ENCODE data around the gene CHMP2A. TPM values are rescaled to one million over a fixed set of nuclear protein-coding genes. Genes with fewer than 3 reads are reported as not detected.

CHMP2A gene
- total and polyA plus RNA-seq, 2 of the 13 experiments (the other 11 are each of a cell fraction or from before 2014, with no cell fraction given): 49.7 to 55.0 TPM

DNA sequence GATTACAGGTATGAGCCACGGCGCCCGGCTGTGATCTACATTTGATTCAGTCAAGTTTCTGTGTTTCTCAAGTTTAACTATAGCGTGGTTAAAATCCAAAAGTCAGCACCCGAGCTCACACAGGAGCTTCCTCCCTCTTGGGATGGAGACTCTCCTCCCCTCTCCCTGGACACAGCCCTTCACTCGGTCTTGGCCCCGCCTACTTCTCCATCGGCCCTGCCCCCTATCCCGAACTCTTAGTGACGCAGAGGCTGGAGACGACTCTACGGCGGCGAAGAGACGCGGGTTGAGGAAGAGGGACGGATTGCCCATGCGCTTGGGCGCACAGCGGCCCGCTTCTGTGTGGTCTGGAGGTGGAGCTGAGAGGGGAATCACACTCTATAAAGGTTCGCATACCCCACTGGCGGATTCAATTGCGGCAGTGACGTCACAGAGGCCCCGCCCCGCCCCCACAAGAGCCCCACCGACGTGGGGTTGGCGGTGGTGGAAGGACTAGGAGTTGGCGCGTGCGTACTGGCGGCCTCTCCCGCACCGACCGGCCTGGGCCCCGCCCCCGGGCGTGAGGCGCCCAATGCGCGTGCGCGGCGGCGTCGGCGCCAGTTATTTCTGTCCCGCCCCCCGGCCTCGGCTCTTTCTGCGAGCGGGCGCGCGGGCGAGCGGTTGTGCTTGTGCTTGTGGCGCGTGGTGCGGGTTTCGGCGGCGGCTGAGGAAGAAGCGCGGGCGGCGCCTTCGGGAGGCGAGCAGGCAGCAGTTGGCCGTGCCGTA is 10.9 kb downstream of the CHMP2A start, which contains the start of gene TRIM28 (continued):
- TF ChIP-seq, protein P1, sequence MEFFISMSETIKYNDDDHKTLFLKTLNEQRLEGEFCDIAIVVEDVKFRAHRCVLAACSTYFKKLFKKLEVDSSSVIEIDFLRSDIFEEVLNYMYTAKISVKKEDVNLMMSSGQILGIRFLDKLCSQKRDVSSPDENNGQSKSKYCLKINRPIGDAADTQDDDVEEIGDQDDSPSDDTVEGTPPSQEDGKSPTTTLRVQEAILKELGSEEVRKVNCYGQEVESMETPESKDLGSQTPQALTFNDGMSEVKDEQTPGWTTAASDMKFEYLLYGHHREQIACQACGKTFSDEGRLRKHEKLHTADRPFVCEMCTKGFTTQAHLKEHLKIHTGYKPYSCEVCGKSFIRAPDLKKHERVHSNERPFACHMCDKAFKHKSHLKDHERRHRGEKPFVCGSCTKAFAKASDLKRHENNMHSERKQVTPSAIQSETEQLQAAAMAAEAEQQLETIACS (CRISPR knock-in tag; IDR thresholded peaks at IDR 0.05): peak; percentile 66; the same call in 1 of the 2 replicates
- peak; percentile 70; the same call in 1 of the 2 replicates for TF ChIP-seq GTF2F1 (IDR thresholded peaks at IDR 0.05; ENCODE audit: low read length)
- peak; percentile 36 for TF ChIP-seq RXRA (CRISPR knock-in tag; IDR thresholded peaks at IDR 0.05)
- TF ChIP-seq ARNT (IDR thresholded peaks at IDR 0.05): no peak
- peak; percentile 87 for TF ChIP-seq ZBTB21 (CRISPR knock-in tag; IDR thresholded peaks at IDR 0.05)
- no peak for TF ChIP-seq ZNF589 (CRISPR knock-in tag; conservative IDR thresholded peaks at IDR 0.05)
- no peak for TF ChIP-seq RBM22 (optimal IDR thresholded peaks at IDR 0.05; ENCODE audit: low read length)
- peak; percentile 64 for TF ChIP-seq NR2C2 (CRISPR knock-in tag; IDR thresholded peaks at IDR 0.05; ENCODE audit: borderline replicate concordance)
- TF ChIP-seq ZNF143 (CRISPR knock-in tag; IDR thresholded peaks at IDR 0.05): peak; percentile 24; the same call in 1 of the 2 replicates
- TF ChIP-seq REPIN1 (CRISPR knock-in tag; IDR thresholded peaks at IDR 0.05; ENCODE audit: borderline replicate concordance, low read depth): no peak; the same call in none of the 2 replicates
- TF ChIP-seq HMG20B (CRISPR knock-in tag; conservative IDR thresholded peaks at IDR 0.05): no peak
- TF ChIP-seq GTF3A (CRISPR knock-in tag; conservative IDR thresholded peaks at IDR 0.05): no peak
- TF ChIP-seq SYNCRIP (IDR thresholded peaks at IDR 0.05; ENCODE audit: insufficient read depth, low read depth, low read length): no peak
- peak; percentile 50; the same call in 1 of the 2 replicates for TF ChIP-seq SALL1 (CRISPR knock-in tag; IDR thresholded peaks at IDR 0.05)
- TF ChIP-seq KMT2A (CRISPR knock-in tag; IDR thresholded peaks at IDR 0.05): 0 out of 2 replicates have a peak, but pooled peaks have one; percentile 21
- TF ChIP-seq MTA3 (CRISPR knock-in tag; IDR thresholded peaks at IDR 0.05): no peak
- TF ChIP-seq RCOR2 (CRISPR knock-in tag; IDR thresholded peaks at IDR 0.05): no peak
- 0 out of 2 replicates have a peak, but pooled peaks have one; percentile 13 for TF ChIP-seq NFKBIZ (CRISPR knock-in tag; IDR thresholded peaks at IDR 0.05)
- no peak for TF ChIP-seq PLRG1 (conservative IDR thresholded peaks at IDR 0.05)
- 0 out of 2 replicates have a peak, but pooled peaks have one; percentile 43 for TF ChIP-seq TARDBP (CRISPR knock-in tag; IDR thresholded peaks at IDR 0.05)
- TF ChIP-seq IRF9 (CRISPR knock-in tag; IDR thresholded peaks at IDR 0.05; ENCODE audit: borderline replicate concordance): peak; percentile 86
- TF ChIP-seq ZNF335 (CRISPR knock-in tag; IDR thresholded peaks at IDR 0.05): peak; percentile 46; the same call in 1 of the 2 replicates
- TF ChIP-seq GABPB1 (CRISPR knock-in tag; IDR thresholded peaks at IDR 0.05): peak; percentile 68; the same call in 1 of the 2 replicates
- TF ChIP-seq SALL2 (CRISPR knock-in tag; IDR thresholded peaks at IDR 0.05): 0 out of 2 replicates have a peak, but pooled peaks have one; percentile 24
- peak; percentile 88 for TF ChIP-seq IKZF5 (CRISPR knock-in tag; IDR thresholded peaks at IDR 0.05)
- TF ChIP-seq ZNF350 (CRISPR knock-in tag; IDR thresholded peaks at IDR 0.05; ENCODE audit: borderline replicate concordance, low read depth): peak; percentile 69; the same call in 1 of the 2 replicates
- TF ChIP-seq PHF21A (CRISPR knock-in tag; IDR thresholded peaks at IDR 0.05): 0 out of 2 replicates have a peak, but pooled peaks have one; percentile 47
